Measurements from ENCODE around the gene ZC3H18.
A peak's percentile ranks its signal among the peaks of the same experiment; 100 is the strongest.

ZC3H18 gene

DNA sequence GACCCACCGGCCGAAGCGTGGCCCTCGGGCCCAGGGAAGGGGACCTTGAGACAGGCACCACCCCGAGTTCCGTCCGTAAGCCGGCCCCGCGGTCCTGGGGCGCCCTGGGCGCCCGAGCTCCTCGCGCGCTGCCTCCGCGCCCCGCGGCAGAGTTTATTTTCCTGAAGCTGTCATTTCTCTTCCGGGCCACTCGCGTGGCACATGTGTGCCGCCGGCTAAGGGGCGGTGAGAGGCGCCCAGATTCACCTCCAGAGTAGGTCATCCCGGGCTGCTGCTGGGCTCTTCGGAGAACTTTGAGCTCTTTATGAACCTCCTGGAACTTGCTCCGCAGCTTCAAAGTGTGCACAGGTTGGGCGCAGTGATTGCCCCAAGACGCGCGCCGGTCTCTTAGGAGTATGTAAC is 489 bp downstream of the ZC3H18 start:
- H3K4me3 ChIP-seq (replicated peaks; ENCODE audit: insufficient read depth, low read length) = peak overlapping the region; percentile 75
- peak overlapping the region; percentile 32; the same call in 1 of the 2 replicates for H3K27ac ChIP-seq (replicated peaks)
- DNase-seq (ENCODE audit: low read depth in 1 of 2, low spot score in 1 of 2) = peak in 1 of 2 experiments; percentile 10
- TF ChIP-seq POLR2AphosphoS5 (IDR thresholded peaks at IDR 0.05; ENCODE audit: low read depth) (no peak), GABPA (IDR thresholded peaks at IDR 0.05; ENCODE audit: low read depth) (no peak), SPI1 (IDR thresholded peaks at IDR 0.05; ENCODE audit: borderline replicate concordance, low read depth) (no peak), CTCF (IDR thresholded peaks at IDR 0.05; ENCODE audit: insufficient read depth, low read length) (no peak), REST (IDR thresholded peaks at IDR 0.05; ENCODE audit: insufficient replicate concordance, low read depth) (no peak)
- H3K27me3 ChIP-seq (ENCODE audit: insufficient read depth, poor library complexity, severe bottlenecking) = no peaks in the 10 kb centered on the region

GRCh38 chr16:88575251-88575650 is 5.0 kb downstream of the ZC3H18 start:
- Histone ChIP-seq H3K27me3 (ENCODE audit: insufficient read depth, poor library complexity, severe bottlenecking) (no peaks in the 10 kb centered on the region), H3K27ac (replicated peaks) (no peak overlapping the region), H3K4me3 (replicated peaks; ENCODE audit: insufficient read depth, low read length) (no peak overlapping the region)
- no peak for TF ChIP-seq REST (IDR thresholded peaks at IDR 0.05; ENCODE audit: insufficient replicate concordance, low read depth)
- no peak for TF ChIP-seq CTCF (IDR thresholded peaks at IDR 0.05; ENCODE audit: insufficient read depth, low read length)
- no peak for TF ChIP-seq SPI1 (IDR thresholded peaks at IDR 0.05; ENCODE audit: borderline replicate concordance, low read depth)
- DNase-seq (ENCODE audit: low read depth in 1 of 2, low spot score in 1 of 2) = no peak

DNA sequence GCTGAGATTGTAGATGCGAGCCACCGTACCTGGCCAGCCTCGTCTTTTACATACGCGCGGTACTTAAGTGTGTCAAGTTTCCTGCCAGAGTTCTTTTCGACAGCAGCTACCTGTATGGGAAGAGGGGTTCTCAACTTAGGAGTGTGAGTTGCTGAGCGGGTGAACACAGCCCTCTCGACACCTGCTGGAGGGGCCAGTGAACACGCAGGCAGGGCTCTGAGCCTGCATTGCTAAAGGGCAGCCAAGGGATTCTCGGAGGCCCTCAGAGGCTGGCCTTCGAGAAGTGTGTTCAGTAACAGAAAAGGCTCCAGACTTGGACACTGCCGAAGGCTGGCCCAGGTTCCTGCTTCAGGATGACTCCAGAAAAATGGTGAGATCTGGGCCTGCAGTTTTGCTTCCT is 6.1 kb downstream of the ZC3H18 start:
- no peak for DNase-seq (ENCODE audit: low read depth in 1 of 2, low spot score in 1 of 2)
- TF ChIP-seq REST (IDR thresholded peaks at IDR 0.05; ENCODE audit: insufficient replicate concordance, low read depth) (no peak), CTCF (IDR thresholded peaks at IDR 0.05; ENCODE audit: insufficient read depth, low read length) (no peak), GABPA (IDR thresholded peaks at IDR 0.05; ENCODE audit: low read depth) (no peak), POLR2AphosphoS5 (IDR thresholded peaks at IDR 0.05; ENCODE audit: low read depth) (no peak), SPI1 (IDR thresholded peaks at IDR 0.05; ENCODE audit: borderline replicate concordance, low read depth) (no peak)
- Histone ChIP-seq H3K27me3 (ENCODE audit: insufficient read depth, poor library complexity, severe bottlenecking) (no peaks in the 10 kb centered on the region), H3K4me3 (replicated peaks; ENCODE audit: insufficient read depth, low read length) (no peak overlapping the region), H3K27ac (replicated peaks) (no peak overlapping the region)

Measured in HL-60 (cell line).